Frontal cortex (tissue), 4 donors: ENCODE data around the gene DNAH7. TPM values are rescaled to one million over a fixed set of nuclear protein-coding genes. Genes with fewer than 3 reads are reported as not detected.
A peak's percentile ranks its signal among the peaks of the same experiment; 100 is the strongest.
"Not testable (repeated sequence)": the region's sequence is repeated elsewhere in the genome, so short reads cannot be mapped to it uniquely, and the experiment has no call there.

Source experiments
- DNase-seq, 2 donors: peaks; one replicate each; pipeline ENCODE4 v3.0.0; 2012; ENCODE audit warnings: low spot score in 2 of 2
- FAIRE-seq: peaks from 2 replicates; lab custom pipeline; 2012; peaks lifted over from hg19 to GRCh38; lab: Jason Lieb, UNC
- total RNA-seq: library from RNA; depleted of rRNA; stranded (reverse); fragments of >200 nt; gene quantifications from one replicate; pipeline ENCODE4 v1.2.3, GENCODE V29; 2014
- donor health status: control.
- donor health status: control.
- donor health status: control.

Gene DNAH7
- 11.4 TPM for total RNA-seq

DNA sequence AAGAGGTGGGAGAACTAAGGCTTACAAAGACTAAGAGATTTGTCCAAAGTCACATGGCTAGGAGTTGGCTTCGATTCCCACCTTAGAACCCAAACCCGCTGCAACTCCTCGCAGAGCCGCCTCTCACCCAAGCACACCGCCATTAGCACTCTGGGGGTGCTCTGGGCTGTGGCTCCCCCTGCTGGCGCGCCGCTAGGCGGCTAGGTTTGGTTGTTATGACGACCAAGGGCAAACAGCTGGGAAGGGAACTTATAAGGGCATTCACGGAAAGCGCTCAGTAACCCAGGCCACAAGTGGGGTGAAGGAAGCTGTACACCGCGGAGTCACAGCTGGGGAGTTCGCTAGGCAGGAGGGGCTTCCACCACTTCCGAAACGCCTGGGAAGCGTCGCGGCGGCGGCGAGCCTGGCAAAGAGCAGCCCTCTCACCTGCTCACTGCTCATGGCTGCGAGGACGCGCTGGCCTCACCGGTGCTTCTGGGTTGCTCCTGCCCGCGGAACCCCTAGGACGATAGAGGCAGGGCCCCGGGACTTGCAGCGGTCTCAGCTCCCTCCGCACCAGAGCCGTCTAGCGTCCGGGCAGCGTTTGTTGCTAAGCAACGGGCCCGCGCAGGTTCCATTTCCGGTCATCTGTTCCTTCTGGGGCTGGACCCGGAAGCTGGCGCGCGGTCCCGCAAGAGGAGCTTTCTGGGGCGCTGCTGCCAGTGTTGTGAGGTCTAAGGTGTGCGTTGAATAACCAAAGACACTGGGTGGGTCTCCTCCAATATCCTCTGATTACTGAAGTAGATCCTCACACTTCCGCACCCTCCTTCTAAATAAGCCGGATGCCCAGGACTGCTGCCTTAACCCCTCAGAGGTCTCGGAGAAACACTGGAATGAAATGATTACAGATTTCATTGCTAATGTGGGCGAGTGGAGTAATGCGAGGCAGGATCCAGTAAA is at the start of gene DNAH7:
TSS of gene DNAH7 (minus strand) at position 567 of the 939 bp plus-strand sequence. CDS start at position 441, 126 bp downstream.
- DNase-seq (peak; percentile 47 to 80), FAIRE-seq (no peak)

DNA sequence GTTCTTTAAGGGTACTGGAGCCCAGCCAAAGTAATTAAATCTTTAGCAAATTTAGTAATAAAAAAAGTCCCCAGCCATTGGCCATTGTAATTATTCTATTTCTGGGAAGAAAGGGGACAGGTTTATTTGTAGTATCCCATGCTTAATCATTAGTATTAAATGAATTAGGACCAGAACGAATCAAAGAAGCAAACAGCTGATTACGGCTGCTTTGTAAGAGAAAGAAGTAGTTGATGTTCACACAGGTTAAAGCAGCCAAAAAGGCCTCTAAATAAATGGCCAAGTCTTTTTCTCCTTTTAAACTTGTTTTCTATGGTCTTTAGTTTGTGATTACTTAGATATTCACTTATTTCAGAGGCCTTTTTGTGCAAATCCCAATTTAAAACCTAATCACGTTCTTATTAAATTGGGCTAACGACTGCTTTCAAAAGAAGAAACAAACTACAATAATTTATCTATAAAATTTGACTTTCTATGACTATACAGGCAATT is 48.6 kb upstream of the DNAH7 start:
- DNase-seq (no peak), FAIRE-seq (no peak)

DNA sequence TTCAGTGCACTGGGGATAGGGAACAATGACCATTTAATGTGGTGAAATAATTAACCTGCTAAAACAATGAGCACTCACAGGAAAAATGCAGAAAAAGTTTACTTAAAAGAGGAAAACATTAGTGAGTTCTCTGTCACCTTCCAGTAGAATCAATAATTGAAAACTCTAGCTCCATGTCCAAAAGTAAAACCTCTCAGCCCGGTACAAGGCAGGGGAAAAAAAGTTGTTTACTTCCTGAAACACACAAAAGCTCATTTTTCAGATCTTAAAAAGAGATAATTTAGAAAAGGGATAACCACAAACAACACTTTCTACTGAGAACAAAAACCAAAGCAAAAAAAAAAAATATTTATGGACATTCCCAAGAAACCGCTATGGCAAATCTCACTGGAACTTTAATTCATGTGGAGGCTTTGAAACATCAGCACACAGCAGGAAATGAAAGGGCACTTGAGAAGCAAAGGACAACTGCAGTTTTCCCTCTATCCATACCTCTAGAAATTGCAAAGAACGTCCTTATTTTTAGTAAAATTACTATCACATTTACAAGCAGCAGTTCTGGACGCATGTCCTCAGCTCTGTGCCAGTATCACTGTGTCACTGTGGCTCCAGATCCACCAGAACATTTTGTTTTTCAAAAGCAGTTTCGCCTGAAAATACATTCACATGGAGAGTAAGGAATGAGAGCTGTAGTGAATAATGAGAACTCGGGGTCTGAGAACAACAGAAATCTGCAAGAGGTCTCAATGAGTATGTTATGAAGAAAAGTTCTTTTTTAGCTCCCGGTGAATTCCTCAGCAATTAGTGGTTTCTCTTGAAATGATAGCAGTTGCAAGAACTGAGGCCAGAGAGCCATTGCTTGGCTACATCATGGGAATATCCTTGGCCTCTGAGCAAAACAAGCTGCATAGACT is 44.7 kb upstream of the DNAH7 start:
- DNase-seq = no peak
- FAIRE-seq = no peak

DNA sequence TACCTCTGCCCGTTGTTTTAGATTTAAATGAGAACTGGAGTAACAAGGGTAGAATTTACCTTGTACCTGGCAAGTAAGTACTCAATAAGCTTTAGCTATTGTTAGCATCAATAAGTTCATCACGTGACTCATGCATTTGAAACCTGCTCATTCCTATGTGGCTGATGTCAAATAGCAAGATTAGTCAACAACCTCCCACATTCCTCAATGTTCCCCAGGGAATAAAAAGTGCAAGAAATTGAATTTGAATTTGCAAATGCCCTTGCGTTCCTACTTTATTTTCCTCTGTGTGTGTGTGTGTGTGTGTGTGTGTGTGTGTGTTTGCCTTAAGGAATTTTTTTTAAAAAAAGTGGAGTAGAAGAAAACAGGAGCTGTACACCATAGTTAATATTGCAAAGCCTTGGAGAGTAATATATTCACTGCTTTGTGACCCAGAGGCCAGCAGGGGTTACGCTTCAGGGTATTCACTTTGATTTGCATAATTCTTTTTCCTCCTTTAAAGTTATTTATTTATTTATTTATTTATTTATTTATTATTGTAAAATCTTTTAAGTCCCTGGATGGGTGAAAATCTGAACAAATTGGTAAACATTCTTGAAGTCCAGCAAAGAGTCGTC is 43.9 kb upstream of the DNAH7 start:
- FAIRE-seq (no peak), DNase-seq (no peak)

DNA sequence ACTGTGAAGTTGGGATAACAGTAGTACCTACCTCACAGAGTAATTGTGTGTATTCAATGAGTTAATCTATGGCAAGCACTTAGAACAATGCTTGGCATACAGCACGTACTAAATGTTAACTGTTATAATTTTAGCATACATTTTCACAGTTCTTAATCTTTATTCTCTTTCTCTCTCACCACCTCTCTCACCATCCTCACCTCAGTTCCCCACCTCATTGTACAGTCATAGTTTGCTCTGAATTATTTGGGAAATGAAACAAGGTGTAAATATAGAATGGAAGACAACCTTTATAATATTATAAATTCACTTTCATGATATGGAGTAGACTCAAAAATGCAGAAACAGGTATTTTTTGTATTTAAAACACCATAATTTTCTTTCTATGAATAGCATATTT is 40.0 kb upstream of the DNAH7 start:
- DNase-seq (no peak), FAIRE-seq (no peak)

DNA sequence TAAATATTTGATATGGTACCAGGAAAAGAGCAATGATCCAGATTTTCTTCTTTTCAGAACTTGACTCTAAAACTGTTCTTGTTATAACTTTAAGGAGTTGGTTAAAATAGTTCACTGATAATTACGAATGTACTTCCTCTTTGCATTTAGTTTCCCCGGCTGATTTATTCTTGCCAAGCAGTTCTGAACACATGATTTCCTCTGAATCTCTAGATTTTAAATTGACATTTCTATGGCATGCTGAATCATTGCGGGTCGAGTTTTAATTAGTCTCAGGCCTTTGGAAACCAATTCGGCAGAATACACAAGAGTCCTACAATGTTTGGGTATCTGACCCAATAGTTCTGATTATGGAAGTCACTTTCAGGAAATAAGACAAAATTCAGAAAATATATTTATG is 37.3 kb upstream of the DNAH7 start:
- DNase-seq (no peak), FAIRE-seq (no peak)

DNA sequence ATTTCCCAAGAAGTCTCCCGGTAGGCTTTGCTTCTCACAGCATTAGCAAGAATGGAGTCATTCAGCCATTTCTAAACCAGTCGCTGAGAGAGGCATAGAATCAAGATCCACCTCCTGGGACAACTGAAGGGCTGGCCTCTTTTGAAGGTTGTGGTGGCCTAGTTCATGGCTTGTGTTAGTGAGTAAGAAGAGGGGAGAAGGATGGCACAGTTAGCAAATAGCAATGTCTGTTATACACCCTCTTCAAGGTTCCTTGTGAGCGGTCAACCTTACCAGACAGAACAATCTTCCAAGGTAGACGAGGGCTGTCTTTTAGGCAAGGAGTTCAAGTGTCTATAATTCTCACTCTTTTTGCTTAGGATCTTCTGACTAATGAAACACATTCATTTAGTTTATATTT is 35.4 kb upstream of the DNAH7 start:
- DNase-seq (no peak), FAIRE-seq (no peak)

DNA sequence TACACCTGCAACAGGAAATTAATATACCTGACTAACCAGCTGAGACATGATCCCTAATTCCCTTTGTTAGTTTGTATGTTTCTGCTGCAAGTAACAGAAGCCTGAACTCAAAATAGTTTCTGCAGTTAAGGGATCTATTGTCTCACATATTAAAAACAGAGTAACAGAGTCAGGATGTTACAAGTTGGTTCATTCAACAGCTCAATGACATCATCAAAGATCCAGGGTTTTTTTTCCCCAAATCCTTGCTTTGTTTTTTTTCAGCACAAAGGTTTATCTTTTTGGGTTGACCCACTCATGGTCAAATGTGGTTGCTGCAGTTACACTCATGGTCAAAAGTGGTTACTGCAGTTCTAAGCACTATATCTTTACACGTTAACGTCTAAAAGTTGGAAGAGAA is 35.0 kb upstream of the DNAH7 start:
- DNase-seq = no peak
- no peak for FAIRE-seq

DNA sequence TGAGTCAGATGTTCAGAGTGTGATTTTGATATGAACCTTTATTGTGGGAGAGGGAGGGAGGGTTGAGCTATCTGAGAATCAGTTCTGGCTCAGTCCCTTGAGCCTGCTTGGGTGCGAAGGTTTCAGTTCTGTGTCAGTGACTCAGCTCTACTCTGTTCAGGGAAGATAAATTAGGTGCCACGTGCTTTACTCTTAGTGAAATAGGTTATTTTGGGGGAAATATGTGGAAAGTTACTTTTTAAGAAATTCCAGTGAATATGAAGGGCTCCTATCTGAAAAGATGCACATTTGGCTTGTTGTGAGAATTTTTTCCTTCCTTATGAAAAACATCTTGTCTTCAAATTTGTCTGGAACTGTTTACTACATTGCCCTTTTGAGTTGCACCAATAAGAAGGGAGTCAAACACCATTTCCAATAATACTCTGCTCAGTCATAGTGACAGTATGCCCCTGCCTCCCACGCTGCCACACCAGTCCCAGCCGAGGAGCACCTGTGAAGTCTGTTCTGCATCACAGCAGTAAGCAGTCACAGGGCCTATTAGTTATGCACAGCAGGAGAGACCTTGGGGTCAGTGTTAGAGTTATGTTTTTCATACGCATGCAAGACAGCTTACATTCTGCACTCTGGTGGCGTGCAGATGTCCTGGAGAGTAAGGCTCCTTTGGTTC is 32.8 kb upstream of the DNAH7 start:
- DNase-seq (no peak), FAIRE-seq (no peak)

DNA sequence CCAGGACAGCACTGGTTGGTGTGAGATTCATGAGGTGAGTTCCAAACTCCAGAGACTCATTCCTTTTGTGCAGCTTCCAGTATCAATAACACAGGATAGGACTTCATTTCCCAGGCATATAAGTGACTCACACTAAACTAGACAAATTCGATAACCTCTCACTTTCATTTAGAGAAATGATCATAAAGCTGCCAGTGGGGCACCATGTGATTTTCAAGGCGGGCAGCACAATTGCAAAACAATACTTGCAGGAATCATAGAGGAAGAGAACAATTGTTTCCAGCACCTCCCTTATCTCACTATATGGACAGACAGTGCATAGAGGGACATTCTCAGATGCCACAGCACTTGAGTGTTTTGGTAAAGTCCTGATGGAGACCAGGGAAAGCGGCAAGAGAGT is 31.3 kb upstream of the DNAH7 start:
- FAIRE-seq (no peak), DNase-seq (no peak)

DNA sequence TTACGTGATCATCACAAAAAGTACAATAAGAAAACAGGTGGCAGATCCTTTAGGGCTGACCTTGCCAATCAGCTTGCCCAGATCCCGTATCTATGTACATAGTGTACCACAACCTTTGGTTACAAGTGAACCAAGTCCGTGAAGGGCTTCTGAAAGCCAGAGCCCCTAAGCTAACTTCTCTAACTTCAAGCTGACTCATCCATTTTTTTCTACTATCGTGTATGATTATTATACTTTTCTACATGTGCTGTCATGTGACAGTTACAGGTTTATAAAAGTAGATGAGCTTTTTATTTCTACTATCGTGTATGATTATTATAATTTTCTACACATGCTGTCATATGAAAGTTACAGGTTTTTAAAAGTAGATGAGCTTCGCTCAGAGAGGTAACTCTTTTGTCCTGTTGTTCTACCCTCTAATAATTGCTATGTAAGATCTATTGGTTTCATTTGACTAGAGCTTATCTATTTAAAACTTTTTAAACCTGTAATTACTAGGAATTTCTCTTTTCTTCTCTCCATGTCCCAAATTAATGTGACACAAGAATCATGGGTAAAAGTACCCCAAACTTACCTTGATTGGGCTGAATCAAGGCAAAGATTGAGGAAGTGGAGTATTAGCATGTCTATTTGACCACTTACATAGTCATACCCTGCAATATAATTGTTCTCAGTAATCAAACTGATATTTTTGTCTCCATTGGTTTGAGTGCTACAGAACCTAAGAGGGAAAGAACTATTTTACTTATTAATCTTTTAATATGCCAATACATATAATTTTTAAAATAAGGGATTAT is 29.4 kb upstream of the DNAH7 start:
- FAIRE-seq (no peak), DNase-seq (no peak)

DNA sequence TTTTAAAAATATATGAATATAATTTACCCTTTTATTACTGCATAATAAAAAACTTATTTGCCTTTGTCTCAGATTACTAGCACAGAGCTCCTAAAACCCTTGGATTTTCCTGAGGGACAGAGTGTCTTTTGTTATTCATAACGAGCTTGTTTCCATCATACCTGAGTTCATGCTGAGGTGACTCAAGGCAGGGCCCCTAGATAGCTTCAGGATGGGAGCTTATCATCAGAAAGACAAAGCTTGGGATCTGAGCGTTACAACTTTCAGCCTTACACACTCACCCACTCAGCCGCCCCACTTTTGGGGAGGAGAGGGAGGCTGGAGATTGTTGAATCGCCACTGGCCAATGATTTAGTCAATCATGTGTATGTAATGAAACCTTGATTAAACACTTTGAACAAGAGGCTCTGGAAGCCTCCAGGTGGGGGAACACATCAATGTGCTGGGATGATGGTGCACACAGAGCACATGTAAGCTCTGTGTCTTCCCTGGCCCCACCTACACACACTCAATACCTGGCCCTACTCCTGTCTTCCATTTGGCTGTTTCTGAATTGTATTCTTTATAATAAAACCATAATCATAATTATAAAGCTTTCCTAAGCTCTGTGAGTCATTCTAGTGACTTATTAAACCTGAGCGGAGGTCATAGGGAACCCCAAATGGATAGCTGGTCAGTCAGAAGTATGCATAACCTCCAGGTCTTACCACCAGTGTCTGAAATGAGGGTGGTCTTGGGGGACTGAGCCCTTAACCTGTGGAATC is 28.5 kb upstream of the DNAH7 start:
- no peak for DNase-seq

DNA sequence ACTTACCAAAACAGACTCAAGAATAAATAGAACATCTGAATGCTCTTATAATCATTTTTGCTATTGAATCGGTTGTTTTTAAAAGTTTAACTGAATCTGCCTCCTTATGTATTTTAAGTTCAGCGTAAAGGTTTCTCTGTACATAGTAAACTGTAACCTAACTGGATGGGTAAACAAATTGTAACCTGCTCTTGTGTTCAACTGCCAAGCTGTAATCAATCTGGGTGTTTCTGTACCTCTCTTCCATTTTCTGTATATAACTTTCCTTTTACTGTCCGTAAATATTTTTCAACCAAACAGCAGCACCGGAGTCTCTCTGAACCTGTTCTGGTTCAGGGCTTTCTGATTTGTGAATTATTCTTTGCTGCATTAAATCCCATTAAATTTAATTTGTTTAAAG is 27.6 kb upstream of the DNAH7 start:
- no peak for DNase-seq
- FAIRE-seq = no peak

More for the DNA sequence above, 28.5 kb upstream of the DNAH7 start:
- FAIRE-seq = no peak

DNA sequence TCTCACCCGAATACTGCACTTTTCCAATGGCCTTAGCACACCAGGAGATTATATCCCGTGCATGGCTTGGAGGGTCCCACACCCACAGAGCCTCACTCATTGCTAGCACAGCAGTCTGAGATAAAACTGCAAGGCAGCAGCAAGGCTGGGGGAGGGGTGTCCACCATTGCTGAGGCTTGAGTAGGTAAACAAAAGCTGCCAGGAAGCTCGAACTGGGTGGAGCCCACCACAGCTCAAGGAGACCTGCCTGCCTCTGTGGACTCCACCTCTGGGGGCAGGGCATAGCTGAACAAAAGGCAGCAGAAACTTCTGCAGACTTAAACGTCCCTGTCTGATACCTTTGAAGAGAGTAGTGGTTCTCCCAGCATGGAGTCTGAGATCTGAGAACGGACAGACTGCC is 20.8 kb upstream of the DNAH7 start:
- FAIRE-seq, DNase-seq: not testable (repeated sequence)

DNA sequence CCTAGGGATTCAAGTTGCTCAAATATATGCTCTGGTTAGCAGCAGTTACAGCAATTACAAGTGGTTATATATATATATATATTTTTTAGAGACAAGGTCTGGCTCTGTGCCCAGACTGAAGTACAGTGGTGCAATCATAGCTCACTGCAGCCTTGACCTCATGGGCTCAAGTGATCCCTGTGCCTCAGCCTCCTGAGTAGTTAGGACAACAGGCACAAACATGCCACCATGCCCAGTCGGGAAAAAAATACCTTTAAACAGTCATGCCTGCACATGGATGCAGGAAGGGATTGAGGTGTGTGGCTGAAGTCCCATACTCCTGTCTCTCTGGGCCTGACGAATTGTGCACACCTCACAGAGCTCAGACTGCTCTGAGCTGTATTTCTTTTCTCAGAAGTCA is 19.6 kb upstream of the DNAH7 start:
- DNase-seq (no peak), FAIRE-seq (no peak)

DNA sequence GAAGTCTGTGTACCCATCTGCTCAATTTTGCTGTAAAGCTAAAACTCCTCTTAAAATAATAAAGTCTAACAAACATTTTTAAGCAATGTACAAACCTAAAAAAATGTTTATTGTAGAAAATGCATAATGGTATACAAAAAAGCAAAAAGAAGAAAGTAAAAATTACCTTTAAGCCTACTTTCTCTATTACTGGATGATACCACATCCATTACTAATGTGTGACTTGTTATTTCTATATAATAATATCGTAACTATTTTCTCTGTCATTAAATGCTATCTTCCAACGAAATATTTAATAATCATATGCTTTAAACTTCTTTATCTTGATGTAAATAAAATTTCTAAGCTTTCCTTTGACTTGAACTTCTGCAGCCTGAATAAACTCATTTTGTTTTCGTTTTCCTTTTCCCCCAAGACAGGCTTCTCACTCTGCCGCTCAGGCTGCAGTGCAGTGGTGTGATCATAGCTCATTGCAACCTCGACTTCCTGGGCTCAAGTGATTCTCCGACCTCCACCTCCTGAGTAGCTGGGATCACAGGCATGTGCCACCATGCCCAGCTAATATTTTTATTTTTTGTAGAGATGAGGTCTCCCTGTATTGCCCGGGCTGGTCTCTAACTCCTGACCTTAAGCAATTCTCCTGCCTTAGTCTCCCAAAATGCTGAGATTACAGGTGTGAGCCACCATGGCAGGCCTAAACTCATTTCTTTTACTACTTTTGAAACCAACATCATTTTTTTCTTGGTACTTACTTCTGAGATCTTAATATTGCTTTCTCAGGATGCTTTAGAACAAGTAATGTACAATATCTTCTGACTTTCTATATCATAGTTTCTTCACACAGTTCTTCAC is 18.1 kb upstream of the DNAH7 start:
- DNase-seq = no peak
- FAIRE-seq = no peak

DNA sequence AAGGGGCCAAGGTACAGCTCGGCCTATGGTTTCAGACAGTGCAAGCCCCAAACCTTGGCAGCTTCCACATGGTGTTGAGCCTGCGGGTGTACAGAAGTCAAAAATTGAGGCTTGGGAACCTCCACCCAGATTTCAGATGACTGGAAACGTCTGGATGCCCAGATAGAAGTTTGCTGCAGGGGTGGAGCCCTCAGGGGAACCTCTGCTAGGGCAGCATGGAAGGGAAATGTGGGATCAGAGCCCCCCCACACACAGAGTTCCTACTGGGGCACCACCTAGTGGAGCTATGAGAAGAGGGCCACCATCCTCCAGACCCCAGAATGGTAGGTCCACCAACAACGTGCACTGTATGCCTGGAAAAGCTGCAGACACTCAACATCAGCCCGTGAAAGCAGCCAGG is 15.0 kb upstream of the DNAH7 start:
- FAIRE-seq (no peak), DNase-seq (no peak)
